Measurements from ENCODE around the gene RHBDD1.

Gene RHBDD1

DNA sequence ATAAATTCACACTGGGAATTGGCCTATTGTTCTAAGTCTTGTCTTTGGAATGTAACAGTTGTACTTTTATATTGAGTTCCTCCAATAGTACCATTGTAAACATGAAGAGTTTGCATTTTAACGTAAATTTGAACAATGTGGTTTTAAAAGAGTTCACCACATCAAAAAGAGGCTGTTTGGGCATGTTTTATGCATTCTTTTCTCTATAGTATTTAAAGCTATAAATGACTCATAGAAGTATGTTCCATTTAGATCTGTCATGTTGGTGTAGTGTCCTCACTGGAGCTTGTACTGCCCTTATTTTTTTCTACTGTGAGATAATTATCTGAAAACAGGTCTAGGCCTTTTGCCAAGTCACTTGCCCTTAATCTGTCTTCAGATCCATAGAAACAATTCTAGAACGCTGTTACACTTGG, 141.9 kb downstream of the RHBDD1 start:
- DNase-seq (ENCODE audit: insufficient read length) (no peak), FAIRE-seq (no peak)
- TF ChIP-seq POLR2AphosphoS5 (IDR thresholded peaks at IDR 0.05; ENCODE audit: low read depth, low read length) (no peak), POLR2A (IDR thresholded peaks at IDR 0.05; ENCODE audit: low read depth, low read length) (no peak), TAF1 (IDR thresholded peaks at IDR 0.05; ENCODE audit: borderline replicate concordance, low read depth, low read length) (no peak)

DNA sequence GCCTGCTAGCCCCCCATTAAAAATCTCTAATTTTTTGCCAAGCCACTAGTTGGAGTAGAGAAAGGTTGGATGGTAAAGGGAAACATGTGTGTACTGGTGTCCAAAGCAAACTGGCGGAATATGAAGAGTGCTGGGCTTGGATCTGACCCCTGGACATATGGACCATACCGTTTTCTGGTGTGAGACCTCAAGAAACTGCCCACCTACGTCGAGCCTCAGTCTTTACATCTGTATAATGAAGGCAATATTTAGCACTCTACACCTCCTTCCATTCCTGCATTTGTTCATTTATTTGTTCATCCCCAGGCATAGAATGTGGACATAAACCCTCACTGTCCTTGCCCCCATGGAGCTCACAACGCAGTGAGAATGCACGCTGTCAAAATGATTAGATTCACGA, 142.4 kb downstream of the RHBDD1 start:
- DNase-seq (ENCODE audit: insufficient read length): no peak
- TF ChIP-seq TAF1 (IDR thresholded peaks at IDR 0.05; ENCODE audit: borderline replicate concordance, low read depth, low read length) (no peak), POLR2AphosphoS5 (IDR thresholded peaks at IDR 0.05; ENCODE audit: low read depth, low read length) (no peak), POLR2A (IDR thresholded peaks at IDR 0.05; ENCODE audit: low read depth, low read length) (no peak)
- no peak for FAIRE-seq

DNA sequence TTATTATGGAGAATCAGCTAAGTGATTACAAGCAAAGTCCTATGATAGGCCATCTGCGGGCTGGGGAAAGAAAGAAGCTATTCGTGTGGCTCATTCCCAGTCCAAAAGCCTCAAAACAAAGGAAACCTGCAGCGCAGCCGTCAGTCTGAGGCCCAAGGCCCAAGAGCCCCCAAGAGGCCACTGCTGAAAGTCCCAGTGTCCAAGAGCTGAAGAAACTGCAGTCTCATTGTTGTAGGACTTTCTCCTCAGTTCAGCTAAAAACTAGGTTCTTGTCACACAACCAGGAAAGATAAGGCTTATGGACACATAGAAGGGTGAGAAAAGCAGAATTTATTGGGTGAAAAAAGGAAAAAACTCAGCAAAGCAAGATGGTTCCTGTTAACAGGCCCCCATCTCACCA, 143.2 kb downstream of the RHBDD1 start:
- no peak for FAIRE-seq
- TF ChIP-seq POLR2A (IDR thresholded peaks at IDR 0.05; ENCODE audit: low read depth, low read length): no peak
- no peak for TF ChIP-seq TAF1 (IDR thresholded peaks at IDR 0.05; ENCODE audit: borderline replicate concordance, low read depth, low read length)
- no peak for TF ChIP-seq POLR2AphosphoS5 (IDR thresholded peaks at IDR 0.05; ENCODE audit: low read depth, low read length)
- no peak for DNase-seq (ENCODE audit: insufficient read length)

DNA sequence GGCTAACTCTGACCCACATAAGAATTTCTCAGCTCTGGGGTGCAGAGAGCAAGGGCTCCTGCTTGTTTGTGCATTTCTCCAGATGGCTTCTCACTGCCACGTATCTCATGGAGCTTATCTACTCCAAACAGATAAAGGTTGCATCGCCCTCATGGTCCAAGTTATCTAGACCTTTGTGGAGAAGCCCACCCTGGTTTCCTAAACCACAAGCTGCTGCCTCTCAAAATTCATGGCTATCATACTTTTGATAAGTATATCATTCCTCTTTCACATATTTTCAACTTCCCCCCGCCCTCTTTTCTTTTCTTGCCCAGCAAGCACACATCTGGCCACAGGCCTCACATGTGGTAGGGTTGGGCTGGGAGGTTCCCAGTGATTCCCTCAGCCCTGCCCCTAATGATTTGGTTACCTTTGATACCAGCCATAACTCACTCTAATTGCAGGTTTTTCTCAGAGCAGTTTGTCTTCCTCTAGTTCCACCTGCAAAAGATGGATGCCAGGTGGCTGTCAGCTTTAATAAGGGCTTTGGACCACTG, 146.0 kb downstream of the RHBDD1 start:
- FAIRE-seq (no peak), DNase-seq (ENCODE audit: insufficient read length) (no peak)
- no peak for TF ChIP-seq TAF1 (IDR thresholded peaks at IDR 0.05; ENCODE audit: borderline replicate concordance, low read depth, low read length)
- TF ChIP-seq POLR2A (IDR thresholded peaks at IDR 0.05; ENCODE audit: low read depth, low read length): no peak
- no peak for TF ChIP-seq POLR2AphosphoS5 (IDR thresholded peaks at IDR 0.05; ENCODE audit: low read depth, low read length)

DNA sequence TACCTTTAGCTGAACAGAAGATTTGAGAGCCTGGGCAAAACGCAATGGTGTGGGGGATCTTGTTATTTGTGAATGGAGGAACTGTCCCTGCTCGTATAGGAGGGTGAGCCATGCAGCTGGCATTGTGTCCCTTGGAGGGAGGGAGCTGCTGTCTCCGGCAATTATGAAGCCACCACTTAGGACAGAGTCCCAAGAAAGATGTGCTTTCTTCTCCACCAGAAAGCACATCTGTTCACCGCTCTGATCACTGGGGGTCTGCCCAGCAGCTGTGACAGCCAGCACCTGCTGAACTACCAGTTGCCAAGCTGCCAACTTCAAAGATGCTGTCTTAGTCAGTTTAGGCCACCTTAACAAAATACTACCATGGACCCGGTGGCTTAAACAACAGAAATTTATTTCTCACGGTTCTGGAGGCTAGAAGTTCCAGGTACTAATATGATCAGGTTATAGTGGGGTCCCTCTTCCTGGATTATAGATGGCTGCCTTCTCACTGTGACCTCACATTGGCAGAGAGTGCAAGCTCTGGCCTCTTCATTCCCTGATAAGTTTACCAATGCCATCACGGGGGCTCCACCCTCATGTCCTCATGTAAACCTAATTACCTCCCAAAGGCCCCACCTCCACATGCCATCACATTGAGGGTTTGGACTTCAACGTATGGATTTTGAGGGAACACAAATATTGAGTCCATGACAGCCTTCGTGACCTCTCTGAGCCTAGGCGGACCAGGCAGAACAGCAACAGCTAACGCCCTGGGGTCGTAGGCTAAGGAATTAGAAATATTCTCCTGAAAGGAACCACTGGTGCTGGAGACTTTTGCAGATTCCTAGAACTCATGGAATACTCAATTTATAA, 148.3 kb downstream of the RHBDD1 start:
- peak; percentile 24 for FAIRE-seq
- TF ChIP-seq POLR2A (IDR thresholded peaks at IDR 0.05; ENCODE audit: low read depth, low read length) (no peak), TAF1 (IDR thresholded peaks at IDR 0.05; ENCODE audit: borderline replicate concordance, low read depth, low read length) (no peak), POLR2AphosphoS5 (IDR thresholded peaks at IDR 0.05; ENCODE audit: low read depth, low read length) (no peak)
- DNase-seq (ENCODE audit: insufficient read length): no peak

DNA sequence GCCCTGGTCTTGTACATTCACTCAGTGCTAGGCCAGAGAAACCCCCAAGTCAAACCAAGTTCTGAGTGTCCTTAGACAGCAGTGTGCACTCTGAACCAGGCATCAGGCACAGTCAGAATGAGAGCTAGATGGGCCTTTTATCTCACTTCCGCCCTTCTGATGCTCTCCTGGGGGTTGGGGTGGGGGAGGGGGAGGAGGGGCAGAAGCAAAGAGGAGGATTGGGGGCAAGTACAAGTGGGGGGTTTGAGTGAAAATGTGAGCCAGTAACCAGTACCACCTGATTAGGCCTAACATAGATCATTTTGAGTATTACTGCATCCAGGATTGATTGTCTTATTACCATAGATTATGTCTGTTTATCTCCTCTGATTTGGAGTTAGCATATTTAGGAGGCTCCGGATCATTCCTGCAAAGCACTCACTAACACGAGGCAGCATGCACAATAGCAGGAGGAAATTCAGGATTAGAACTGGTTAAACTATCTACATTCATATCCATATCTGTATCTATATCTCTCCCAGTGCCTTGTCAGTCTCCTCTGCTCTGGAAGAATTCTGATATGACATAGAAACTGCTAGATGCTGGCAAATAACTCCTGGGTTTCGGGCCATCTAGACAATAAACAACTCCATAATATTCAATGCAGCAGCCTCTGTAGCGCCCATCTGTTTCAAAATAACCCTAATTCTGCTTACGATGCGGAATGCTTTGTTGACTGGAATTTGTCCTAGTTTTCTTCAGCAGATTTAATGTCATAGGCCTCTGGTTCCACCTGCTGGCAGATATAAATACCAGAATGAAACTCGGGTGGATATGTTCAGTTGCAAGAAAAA, 149.1 kb downstream of the RHBDD1 start:
- TF ChIP-seq TAF1 (IDR thresholded peaks at IDR 0.05; ENCODE audit: borderline replicate concordance, low read depth, low read length) (0 out of 2 replicates have a peak, but pooled peaks have one; percentile 50), POLR2A (IDR thresholded peaks at IDR 0.05; ENCODE audit: low read depth, low read length) (no peak), POLR2AphosphoS5 (IDR thresholded peaks at IDR 0.05; ENCODE audit: low read depth, low read length) (no peak)
- DNase-seq (ENCODE audit: insufficient read length): no peak
- FAIRE-seq: peak; percentile 78

- TF ChIP-seq TAF1 (IDR thresholded peaks at IDR 0.05; ENCODE audit: borderline replicate concordance, low read depth, low read length) (no peak), POLR2AphosphoS5 (IDR thresholded peaks at IDR 0.05; ENCODE audit: low read depth, low read length) (no peak), POLR2A (IDR thresholded peaks at IDR 0.05; ENCODE audit: low read depth, low read length) (no peak)
- DNase-seq (ENCODE audit: insufficient read length): no peak
- FAIRE-seq: no peak
Measured at GRCh38 chr2:226985583-226985946, 149.7 kb downstream of the RHBDD1 start.

GRCh38 chr2:226991663-226992062, 155.8 kb downstream of the RHBDD1 start:
- no peak for FAIRE-seq
- no peak for TF ChIP-seq TAF1 (IDR thresholded peaks at IDR 0.05; ENCODE audit: borderline replicate concordance, low read depth, low read length)
- no peak for TF ChIP-seq POLR2AphosphoS5 (IDR thresholded peaks at IDR 0.05; ENCODE audit: low read depth, low read length)
- TF ChIP-seq POLR2A (IDR thresholded peaks at IDR 0.05; ENCODE audit: low read depth, low read length): no peak
- no peak for DNase-seq (ENCODE audit: insufficient read length)

DNA sequence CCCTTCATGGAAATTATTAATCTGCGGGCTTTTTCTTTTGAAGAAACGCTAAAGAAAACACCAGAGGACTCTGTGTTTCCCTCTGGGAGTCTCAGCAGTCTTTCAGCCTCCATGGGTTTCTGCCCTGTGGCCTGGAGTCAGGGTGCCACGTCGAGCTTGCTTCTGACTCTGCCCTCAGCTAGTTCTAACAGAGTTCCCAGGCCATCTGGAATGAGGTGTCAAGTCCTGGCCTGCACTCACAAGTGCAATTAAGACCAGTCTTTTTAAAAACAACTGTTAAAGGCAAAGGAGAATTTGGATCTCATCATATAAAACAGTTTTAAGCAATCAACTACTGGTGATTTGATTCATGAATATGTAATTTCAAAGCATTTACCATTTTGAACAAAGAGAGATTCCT, 157.3 kb downstream of the RHBDD1 start:
- FAIRE-seq (no peak), DNase-seq (ENCODE audit: insufficient read length) (no peak)
- TF ChIP-seq TAF1 (IDR thresholded peaks at IDR 0.05; ENCODE audit: borderline replicate concordance, low read depth, low read length) (no peak), POLR2A (IDR thresholded peaks at IDR 0.05; ENCODE audit: low read depth, low read length) (no peak), POLR2AphosphoS5 (IDR thresholded peaks at IDR 0.05; ENCODE audit: low read depth, low read length) (no peak)

- FAIRE-seq: no peak
- no peak for TF ChIP-seq POLR2A (IDR thresholded peaks at IDR 0.05; ENCODE audit: low read depth, low read length)
- no peak for TF ChIP-seq TAF1 (IDR thresholded peaks at IDR 0.05; ENCODE audit: borderline replicate concordance, low read depth, low read length)
- no peak for TF ChIP-seq POLR2AphosphoS5 (IDR thresholded peaks at IDR 0.05; ENCODE audit: low read depth, low read length)
- no peak for DNase-seq (ENCODE audit: insufficient read length)
Measured at GRCh38 chr2:226994775-226995174, 158.9 kb downstream of the RHBDD1 start.

DNA sequence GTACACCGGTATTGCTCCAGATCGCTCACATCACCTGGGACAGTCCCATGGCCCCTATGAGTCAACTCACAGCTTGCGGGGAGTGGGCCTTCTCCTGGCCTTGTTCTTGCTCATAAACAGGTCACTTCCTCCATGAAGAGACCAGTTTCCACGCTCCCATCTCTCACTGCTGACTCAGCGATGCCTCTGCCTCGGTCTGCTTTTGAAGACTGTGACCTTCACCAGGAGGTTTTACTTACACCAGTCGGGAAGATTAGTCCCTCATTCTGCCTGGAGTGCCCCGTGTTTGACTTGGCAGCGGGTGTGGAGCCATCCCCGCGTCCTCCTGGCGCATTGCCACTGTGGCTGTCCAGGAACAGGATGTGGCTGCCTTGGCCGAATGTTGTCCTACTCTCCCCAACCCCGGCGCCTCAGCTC, 159.8 kb downstream of the RHBDD1 start:
- DNase-seq (ENCODE audit: insufficient read length) (no peak), FAIRE-seq (no peak)
- TF ChIP-seq POLR2AphosphoS5 (IDR thresholded peaks at IDR 0.05; ENCODE audit: low read depth, low read length) (no peak), POLR2A (IDR thresholded peaks at IDR 0.05; ENCODE audit: low read depth, low read length) (no peak), TAF1 (IDR thresholded peaks at IDR 0.05; ENCODE audit: borderline replicate concordance, low read depth, low read length) (no peak)
